Measurements from ENCODE around the gene P3H3. TPM values are rescaled to one million over a fixed set of nuclear protein-coding genes. Genes with fewer than 3 reads are reported as not detected.

Gene P3H3
- polyA plus RNA-seq (ENCODE audit: insufficient read length in 4 of 4), result 10 to 100 TPM; 27.5 to 80.9 (median 33.6) TPM

- no peak for DNase-seq (ENCODE audit: low read depth in 4 of 4, low spot score in 3 of 4)
Observed at GRCh38 chr12:6827982-6828780, at the start of gene P3H3. TSS of gene P3H3 (plus strand) at chr12:6828407. CDS start at chr12:6828441, 34 bp downstream.

DNA sequence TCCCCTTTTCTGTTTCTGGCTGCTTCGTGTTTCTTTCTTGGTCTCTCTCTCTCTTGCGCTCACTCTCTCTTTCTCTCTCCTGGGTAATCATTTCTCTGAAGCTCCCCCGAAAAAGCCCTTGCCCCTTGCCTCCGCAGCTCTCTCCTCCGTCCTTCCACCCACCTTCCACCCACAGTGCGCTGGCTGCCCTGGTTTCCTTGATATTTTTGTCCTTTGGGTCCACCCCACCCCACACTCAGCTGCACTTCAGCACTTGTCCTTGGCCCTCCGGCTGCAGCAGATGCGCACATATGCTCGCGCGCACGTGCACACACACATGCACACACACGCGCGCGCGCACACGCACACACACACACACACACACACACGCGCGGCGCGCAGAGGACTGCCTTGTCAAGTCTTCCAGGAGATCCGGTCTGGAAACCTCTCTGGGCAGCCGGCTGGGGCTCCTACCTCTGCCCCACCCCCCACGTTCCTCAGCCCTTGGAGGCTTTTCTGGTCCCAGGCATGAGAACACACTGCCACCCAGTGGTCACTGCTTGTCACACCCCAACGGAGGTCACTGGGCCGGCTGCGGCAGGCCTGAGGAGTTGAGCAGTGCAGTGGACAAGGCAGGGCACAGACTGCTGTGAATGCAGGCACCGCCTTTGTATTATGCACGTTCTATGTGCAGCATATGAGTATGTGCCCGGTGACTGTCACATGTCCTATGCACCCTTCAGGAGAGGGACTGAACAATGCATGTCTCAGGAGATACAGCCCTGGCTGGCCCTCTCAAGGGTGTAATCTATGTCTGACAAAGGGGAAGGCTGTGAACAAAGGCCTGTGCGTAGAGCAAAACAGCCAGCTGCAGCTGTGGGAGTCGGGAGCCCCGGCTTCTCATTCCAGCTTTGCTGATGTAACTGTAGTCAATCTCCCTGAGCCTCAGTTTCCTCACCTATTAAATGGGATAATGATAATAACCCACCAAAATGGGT is 49.3 kb upstream of the P3H3 start:
- peak in 3 of 4 donors; percentile 89 to 92 (median 89) for DNase-seq (ENCODE audit: low read depth in 4 of 4, low spot score in 3 of 4)

DNA sequence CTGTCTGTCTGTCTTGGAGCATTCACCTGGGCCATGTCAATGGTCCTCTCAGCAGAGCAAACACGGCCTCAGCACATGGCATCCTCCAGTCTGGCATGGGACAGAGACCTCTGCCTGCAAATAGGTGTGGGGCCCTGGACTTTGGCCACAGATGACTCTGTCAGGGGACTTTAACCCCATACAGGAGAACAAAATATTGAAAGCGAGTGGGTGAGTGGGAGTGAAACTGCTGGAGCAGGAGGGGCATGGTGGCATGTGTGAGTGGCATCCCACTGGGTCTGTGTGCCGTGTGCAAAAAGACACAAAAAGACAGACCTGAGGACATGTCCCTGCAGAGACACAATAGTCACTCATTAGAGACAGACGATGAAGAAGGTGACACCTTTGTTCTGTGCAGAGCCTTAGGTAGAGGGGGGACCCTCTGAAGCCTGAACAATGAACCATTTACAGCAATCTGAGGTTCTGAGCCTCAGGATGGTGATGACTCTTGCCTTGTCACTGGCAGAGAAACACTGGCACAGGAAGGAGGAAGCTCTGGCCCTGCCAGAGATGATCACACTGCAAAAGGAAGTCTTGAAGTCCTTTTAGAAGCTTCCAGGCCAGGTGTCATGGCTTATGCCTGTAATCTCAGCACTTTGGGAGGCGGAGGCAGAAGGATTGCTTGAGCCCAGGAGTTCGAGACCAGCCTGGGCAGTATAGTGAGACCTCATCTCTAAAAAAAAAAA is 48.3 kb upstream of the P3H3 start:
- no peak for DNase-seq (ENCODE audit: low read depth in 4 of 4, low spot score in 3 of 4)

GRCh38 chr12:6780573-6780972 is 47.6 kb upstream of the P3H3 start:
- no peak for DNase-seq (ENCODE audit: low read depth in 4 of 4, low spot score in 3 of 4)

- no peak for DNase-seq (ENCODE audit: low read depth in 4 of 4, low spot score in 3 of 4)
Observed at GRCh38 chr12:6782119-6782518, 46.1 kb upstream of the P3H3 start.

- DNase-seq (ENCODE audit: low read depth in 4 of 4, low spot score in 3 of 4), result no peak
Observed at GRCh38 chr12:6782850-6783566, 45.2 kb upstream of the P3H3 start.

DNA sequence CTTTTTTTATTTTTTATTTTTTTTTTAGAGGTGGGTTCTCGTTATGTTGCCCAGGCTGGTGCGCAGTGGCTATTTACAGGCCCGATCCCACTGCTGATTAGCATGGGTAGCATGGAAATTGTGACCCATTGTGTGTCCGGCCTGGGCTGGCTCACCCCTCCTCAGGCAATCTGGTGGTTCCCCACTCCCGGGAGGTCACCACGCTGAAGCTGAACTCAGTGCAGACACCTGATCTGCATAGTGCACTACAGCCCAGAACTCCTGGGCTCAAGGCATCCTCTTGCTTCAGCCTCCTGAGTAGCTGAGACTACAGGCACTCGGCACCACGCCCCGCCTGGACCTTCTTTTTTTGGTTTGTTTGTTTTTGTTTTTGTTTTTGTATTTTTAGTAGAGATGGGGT is 44.4 kb upstream of the P3H3 start:
- no peak for DNase-seq (ENCODE audit: low read depth in 4 of 4, low spot score in 3 of 4)

DNA sequence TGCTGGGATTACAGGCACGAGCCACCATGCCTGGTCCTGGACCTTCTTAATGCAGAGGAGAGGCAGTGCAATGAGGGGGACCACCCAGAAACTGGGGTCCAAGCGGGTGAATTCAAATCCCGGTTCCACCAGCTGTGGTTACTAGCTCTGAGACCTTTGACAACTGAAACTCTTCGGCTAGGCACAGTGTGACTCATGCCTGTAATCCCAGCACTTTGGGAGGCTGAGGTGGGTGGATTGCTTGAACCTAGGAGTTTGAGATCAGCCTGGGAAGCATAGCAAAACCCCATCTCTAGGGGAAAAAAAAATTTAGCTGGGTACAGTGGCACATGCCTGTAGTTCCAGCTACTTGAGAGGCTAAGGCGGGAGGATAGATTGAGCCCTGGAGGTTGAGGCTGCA is 43.9 kb upstream of the P3H3 start:
- DNase-seq (ENCODE audit: low read depth in 4 of 4, low spot score in 3 of 4), result no peak

DNA sequence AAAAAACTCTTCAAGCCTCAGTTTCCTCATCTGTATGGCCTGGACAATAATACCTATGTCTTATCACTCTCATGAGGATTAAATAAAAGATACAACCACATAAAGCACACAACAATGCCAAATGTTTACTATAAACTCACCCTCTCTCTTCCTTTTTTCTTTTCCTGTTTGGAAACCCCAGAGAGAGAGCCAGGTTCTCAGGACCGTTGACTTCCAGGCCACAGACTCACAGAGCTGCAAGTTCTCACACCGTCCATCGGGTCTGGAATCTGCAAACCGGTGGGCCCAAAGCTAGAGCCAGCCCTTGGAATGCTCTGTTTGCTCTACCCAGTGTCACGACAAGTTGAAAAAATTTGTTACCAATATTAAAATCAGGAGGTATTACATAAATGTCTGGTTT is 43.4 kb upstream of the P3H3 start:
- DNase-seq (ENCODE audit: low read depth in 4 of 4, low spot score in 3 of 4), result no peak

- no peak for DNase-seq (ENCODE audit: low read depth in 4 of 4, low spot score in 3 of 4)
Observed at GRCh38 chr12:6786416-6787094, 41.7 kb upstream of the P3H3 start.

DNA sequence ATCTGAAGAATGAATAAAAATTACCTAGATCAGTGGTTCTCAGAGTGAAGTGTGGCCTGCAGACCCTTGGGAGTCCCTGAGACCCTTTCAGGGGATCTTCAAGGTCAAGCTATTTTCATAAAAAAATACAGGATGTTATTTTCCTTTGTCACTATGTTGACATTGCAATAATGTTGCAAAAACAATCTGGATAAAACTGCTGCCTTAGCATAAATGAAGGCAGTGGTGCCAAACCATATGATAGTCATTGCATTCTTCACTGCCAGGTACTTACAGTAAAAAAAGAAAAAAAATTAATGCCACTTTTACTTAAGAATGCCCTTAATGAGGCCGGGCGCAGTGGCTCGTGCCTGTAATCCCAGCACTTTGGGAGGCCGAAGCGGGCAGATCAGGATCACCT is 40.9 kb upstream of the P3H3 start:
- no peak for DNase-seq (ENCODE audit: low read depth in 4 of 4, low spot score in 3 of 4)

DNA sequence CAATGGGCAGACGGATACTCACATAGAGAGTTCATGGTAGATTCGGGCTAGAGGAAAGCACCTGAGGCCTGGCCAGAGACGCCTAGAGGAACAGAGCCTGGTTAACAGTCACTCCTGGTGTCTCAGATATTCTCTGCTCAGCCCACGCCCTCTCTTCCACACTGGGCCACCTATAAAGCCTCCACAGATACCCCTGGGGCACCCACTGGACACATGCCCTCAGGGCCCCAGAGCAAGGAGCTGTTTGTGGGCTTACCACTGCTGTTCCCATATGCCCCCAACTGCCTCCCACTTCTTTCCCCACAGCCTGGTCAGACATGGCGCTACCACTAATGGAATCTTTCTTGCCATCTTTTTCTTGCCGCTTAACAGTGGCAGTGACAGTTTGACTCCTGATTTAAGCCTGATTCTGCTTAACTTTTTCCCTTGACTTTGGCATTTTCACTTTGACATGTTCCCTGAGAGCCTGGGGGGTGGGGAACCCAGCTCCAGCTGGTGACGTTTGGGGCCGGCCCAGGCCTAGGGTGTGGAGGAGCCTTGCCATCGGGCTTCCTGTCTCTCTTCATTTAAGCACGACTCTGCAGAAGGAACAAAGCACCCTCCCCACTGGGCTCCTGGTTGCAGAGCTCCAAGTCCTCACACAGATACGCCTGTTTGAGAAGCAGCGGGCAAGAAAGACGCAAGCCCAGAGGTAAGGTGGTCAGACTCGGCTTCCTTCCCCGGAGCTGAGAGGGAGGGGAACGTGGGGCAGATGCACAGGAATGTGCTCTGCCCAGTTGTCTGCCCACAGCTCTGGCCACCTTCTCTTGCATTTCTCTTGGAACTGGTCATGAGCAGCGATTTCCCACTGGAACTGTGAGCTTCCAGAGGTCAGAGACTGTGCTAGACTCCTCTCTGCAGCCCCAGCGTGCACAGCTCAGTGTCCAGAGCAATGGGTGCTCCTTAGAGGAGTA is 39.0 kb upstream of the P3H3 start, which contains the start of gene CD4:
TSS of gene CD4 (plus strand) at position 557 of the 953 bp plus-strand sequence. CDS start 10,611 bp downstream, outside the sequence.
- DNase-seq (ENCODE audit: low read depth in 4 of 4, low spot score in 3 of 4), result no peak

DNA sequence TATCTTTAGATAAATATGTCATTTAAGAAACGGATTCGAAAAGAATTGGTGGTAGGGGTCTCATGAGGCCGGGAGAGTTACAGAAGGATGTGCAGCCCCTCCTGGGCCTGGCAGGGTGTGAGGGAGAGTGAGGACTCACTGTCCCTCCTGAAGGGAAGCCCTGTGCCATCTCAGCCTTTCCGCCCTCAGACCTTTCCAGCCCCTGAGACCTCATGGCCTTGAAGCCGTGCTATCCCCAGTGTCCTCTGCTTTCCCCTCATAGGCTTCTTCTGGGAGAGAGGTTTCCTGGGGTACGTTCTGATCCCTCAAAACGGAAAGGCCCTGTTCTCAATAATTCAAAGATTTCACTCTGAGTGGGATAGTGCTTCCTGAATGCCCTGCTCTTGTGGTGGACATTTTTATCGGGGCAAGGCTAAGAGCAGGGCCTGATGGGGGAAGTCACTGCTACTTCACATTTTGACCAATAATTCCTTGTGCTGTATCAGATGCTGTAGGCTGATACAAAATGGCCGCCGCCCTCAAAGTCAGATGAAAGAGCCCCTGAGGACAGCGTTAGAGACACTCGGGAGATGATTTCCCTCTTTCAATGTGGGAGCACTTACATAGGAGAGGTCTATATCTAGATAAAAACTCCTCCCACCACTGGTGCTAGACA is 37.6 kb upstream of the P3H3 start:
- DNase-seq (ENCODE audit: low read depth in 4 of 4, low spot score in 3 of 4), result no peak

GRCh38 chr12:6791931-6792520 is 36.2 kb upstream of the P3H3 start:
- no peak for DNase-seq (ENCODE audit: low read depth in 4 of 4, low spot score in 3 of 4)

DNA sequence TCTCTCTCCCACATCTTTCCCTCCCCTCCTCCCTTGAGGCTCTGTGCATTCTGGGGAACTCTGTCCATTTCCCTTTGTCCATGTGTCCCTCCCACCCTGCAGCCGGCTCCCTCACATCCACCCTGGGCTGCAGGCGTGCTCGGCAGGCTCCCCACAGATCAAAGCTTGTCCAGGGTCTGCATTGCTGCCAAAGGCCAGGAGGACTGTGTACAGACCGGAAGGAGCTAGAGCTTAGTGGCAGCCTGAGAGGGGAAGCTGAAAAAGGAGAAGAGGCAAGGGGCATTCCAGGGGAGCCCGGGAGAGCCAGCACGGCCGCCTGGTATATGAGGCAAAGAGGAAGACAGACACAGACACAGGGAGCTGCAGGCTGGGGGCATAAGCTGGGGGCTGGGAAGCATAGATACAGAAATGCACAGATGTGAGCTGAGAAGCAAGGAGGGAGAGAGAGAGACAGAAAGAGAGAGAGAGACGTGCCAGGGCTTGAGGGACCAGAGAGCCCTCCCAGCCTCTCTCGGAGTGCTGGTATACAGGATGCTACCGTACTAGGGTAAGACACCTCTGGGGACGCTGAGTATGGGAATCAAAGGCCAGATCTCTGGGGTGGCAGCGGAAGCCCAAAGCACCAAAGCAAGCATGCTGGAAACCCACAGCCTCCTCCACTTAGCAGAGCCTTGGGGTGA is 35.5 kb upstream of the P3H3 start:
- peak in 1 of 4 donors; percentile 47 for DNase-seq (ENCODE audit: low read depth in 4 of 4, low spot score in 3 of 4)

DNA sequence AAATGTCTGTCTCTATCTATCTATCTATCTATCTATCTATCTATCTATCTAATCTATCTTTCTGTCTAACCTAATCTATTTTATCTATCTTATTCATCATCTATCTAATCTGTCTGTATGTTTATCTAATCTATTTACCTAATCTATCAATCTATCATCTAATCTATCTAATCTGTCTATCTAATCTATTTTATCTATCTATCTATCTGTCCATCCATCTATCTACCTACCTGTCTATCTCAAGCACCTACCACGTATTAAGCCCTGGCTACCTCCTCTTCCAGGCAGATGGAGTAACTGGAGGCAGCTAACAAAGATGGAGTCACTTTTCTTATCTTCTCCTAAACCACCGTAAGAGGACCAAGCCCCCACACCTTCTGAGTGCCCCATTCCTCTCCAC is 33.1 kb upstream of the P3H3 start:
- no peak for DNase-seq (ENCODE audit: low read depth in 4 of 4, low spot score in 3 of 4)

GRCh38 chr12:6796576-6796975 is 31.6 kb upstream of the P3H3 start:
- DNase-seq (ENCODE audit: low read depth in 4 of 4, low spot score in 3 of 4), result no peak
